Neuronal stem cell (in vitro differentiated cells): ENCODE data around the gene USP53.
"Not testable (repeated sequence)": the region's sequence is repeated elsewhere in the genome, so short reads cannot be mapped to it uniquely, and the experiment has no call there.

ENCODE experiments used
- DNase-seq: peaks from one replicate; pipeline ENCODE4 v3.0.0-alpha.2; 2013; ENCODE audit warnings: low spot score
- H2AFZ ChIP-seq: one replicate; pipeline ENCODE4 v1.6.1; 2013; ENCODE audit warnings: mild to moderate bottlenecking, low read length, inconsistent platforms
- H2AK5ac ChIP-seq: 2 replicates; pipeline ENCODE4 v1.6.1; 2013; ENCODE audit warnings: low read depth, mild to moderate bottlenecking, inconsistent platforms, low read length, moderate library complexity, mixed read lengths
- H2BK120ac ChIP-seq: 2 replicates; pipeline ENCODE4 v1.6.1; 2013; ENCODE audit warnings: low read depth, mild to moderate bottlenecking, inconsistent platforms, low read length, moderate library complexity, mixed read lengths
- H2BK12ac ChIP-seq: one replicate; pipeline ENCODE4 v1.6.1; 2013; ENCODE audit warnings: low read length, inconsistent platforms
- H2BK15ac ChIP-seq: 2 replicates; pipeline ENCODE4 v1.6.1; 2013; ENCODE audit warnings: mild to moderate bottlenecking, low read length, inconsistent platforms, mixed read lengths
- H2BK5ac ChIP-seq: one replicate; pipeline ENCODE4 v1.6.1; 2013; ENCODE audit warnings: inconsistent platforms, mild to moderate bottlenecking, low read length, moderate library complexity
- H3K14ac ChIP-seq: one replicate; pipeline ENCODE4 v1.6.1; 2013; ENCODE audit warnings: low read length, inconsistent platforms
- H3K18ac ChIP-seq: 2 replicates; pipeline ENCODE4 v1.6.1; 2013; ENCODE audit warnings: low read length, inconsistent platforms
- H3K23ac ChIP-seq: 2 replicates; pipeline ENCODE4 v1.6.1; 2013; ENCODE audit warnings: low read depth, mild to moderate bottlenecking, mixed read lengths, low read length, inconsistent platforms; ENCODE audit not compliant: poor library complexity
- H3K27ac ChIP-seq: replicated peaks from 3 replicates; pipeline ENCODE4 v1.5.1; 2013; ENCODE audit warnings: low read length, inconsistent platforms
- H3K27me3 ChIP-seq, 3 experiments: 2 replicates each; pipeline ENCODE4 v1.6.1; 2013; ENCODE audit warnings: low read length in 3 of 3, mild to moderate bottlenecking in 2 of 3, inconsistent platforms in 1 of 3, low read depth in 1 of 3, mixed read lengths in 1 of 3, moderate library complexity in 1 of 3; ENCODE audit not compliant: control insufficient read depth in 3 of 3, insufficient read depth in 3 of 3
- H3K36me3 ChIP-seq, 2 donors: replicated peaks in 1 of 2; 2 replicates each; pipeline ENCODE4 v1.6.1; 2013; ENCODE audit warnings: low read length in 2 of 2; ENCODE audit not compliant: control insufficient read depth in 2 of 2, insufficient read depth in 2 of 2
- H3K4ac ChIP-seq: 2 replicates; pipeline ENCODE4 v1.6.1; 2013; ENCODE audit warnings: inconsistent platforms, mild to moderate bottlenecking, low read length, moderate library complexity
- H3K4me1 ChIP-seq, 2 donors: 1 replicate in 1 of 2; 2 replicates in 1 of 2; pipeline ENCODE4 v1.6.1; 2013; ENCODE audit warnings: low read length in 2 of 2, low read depth in 1 of 2; ENCODE audit not compliant: control insufficient read depth in 2 of 2, insufficient read depth in 1 of 2
- H3K4me2 ChIP-seq: one replicate; pipeline ENCODE4 v1.6.1; 2013; ENCODE audit warnings: mild to moderate bottlenecking, low read length, inconsistent platforms; ENCODE audit not compliant: insufficient read depth, poor library complexity, severe bottlenecking
- H3K4me3 ChIP-seq, 2 donors: 2 replicates each; pipeline ENCODE4 v1.5.1; 2013; ENCODE audit warnings: low read length in 2 of 2, mild to moderate bottlenecking in 2 of 2, inconsistent platforms in 1 of 2, moderate library complexity in 1 of 2
- H3K79me1 ChIP-seq: one replicate; pipeline ENCODE4 v1.6.1; 2013; ENCODE audit warnings: low read depth, mild to moderate bottlenecking, inconsistent platforms, low read length, moderate library complexity
- H3K9ac ChIP-seq: one replicate; pipeline ENCODE4 v1.6.1; 2013; ENCODE audit warnings: mild to moderate bottlenecking, low read depth, low read length, inconsistent platforms; ENCODE audit not compliant: poor library complexity
- H3K9me3 ChIP-seq, 2 donors: replicated peaks in 1 of 2; 2 replicates each; pipeline versions ENCODE3 to v1.6.1; 2013; ENCODE audit warnings: low read length in 2 of 2, mild to moderate bottlenecking in 2 of 2, inconsistent platforms in 1 of 2, low read depth in 1 of 2, mixed read lengths in 1 of 2, moderate library complexity in 1 of 2; ENCODE audit not compliant: control insufficient read depth in 2 of 2, insufficient read depth in 1 of 2
- H4K8ac ChIP-seq: one replicate; pipeline ENCODE4 v1.6.1; 2013; ENCODE audit warnings: low read depth, mild to moderate bottlenecking, inconsistent platforms, low read length, moderate library complexity
- H4K91ac ChIP-seq: one replicate; pipeline ENCODE4 v1.6.1; 2013; ENCODE audit warnings: low read length, low read depth, mild to moderate bottlenecking, inconsistent platforms; ENCODE audit not compliant: poor library complexity
- WGBS, 2 donors: extraction: QIAGEN DNeasy Blood & Tissue Kit; methylation state at CpG; one replicate each; pipeline ENCODE4 v1.1.7; 2013; ENCODE audit warnings: missing lambda C conversion rate in 2 of 2, mixed read lengths in 1 of 2; ENCODE audit not compliant: insufficient read length in 2 of 2, insufficient replicate concordance in 1 of 2; ENCODE audit errors: extremely low coverage in 2 of 2; 5-methylcytosine and 5-hydroxymethylcytosine counted together

Gene USP53

DNA sequence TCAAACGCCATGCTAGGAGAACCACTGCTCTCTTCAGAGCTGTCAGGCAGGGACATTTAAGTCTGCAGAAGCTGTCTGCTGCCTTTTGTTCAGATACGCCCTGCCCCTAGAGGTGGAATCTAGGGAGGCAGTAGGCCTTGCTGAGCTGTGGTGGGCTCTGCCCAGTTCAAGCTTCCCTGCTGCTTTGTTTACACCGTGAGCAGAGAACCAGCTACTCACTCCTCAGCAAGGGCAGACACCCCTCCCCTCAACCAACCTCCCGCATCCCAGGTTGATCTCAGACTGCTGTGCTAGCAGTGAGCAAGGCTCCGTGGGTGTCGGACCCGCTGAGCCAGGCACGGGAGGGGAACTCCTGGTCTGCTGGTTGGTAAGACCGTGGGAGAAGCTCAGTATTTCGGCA lies 42.7 kb downstream of the USP53 start:
- not testable (repeated sequence) for H3K4ac ChIP-seq, H3K4me3 ChIP-seq, H3K27me3 ChIP-seq, H3K36me3 ChIP-seq, H4K91ac ChIP-seq, H4K8ac ChIP-seq, H3K27ac ChIP-seq, H3K9me3 ChIP-seq, H2BK12ac ChIP-seq, DNase-seq, H3K18ac ChIP-seq, H3K9ac ChIP-seq, H3K4me2 ChIP-seq, H2BK120ac ChIP-seq, H3K14ac ChIP-seq, H3K4me1 ChIP-seq, H3K79me1 ChIP-seq, H2BK15ac ChIP-seq, H2AK5ac ChIP-seq, H3K23ac ChIP-seq, H2BK5ac ChIP-seq
- peak overlapping the region; percentile 49 for H2AFZ ChIP-seq
- WGBS, 2 donors, result no CpG with 5 or more reads among the region's 10 CpGs

GRCh38 chr4:119260528-119260927 lies 48.0 kb downstream of the USP53 start:
- Histone ChIP-seq H2BK120ac (no peak overlapping the region), H2BK12ac (no peak overlapping the region), H3K4me1 (peaks cover 0 to 2% of the 10 kb centered on the region in 2 donors), H3K4ac (no peak overlapping the region), H3K9me3 (no peaks in the 10 kb centered on the region), H2BK15ac (no peak overlapping the region), H3K9ac (no peak overlapping the region), H3K14ac (no peak overlapping the region), H4K91ac (no peak overlapping the region), H3K27me3 (no peaks in the 10 kb centered on the region), H3K23ac (no peak overlapping the region), H2AFZ (no peak overlapping the region), H3K36me3 (peaks cover 0 to 6% of the 10 kb centered on the region in 2 donors), H4K8ac (no peak overlapping the region), H3K4me2 (no peak overlapping the region), H3K18ac (no peak overlapping the region), H2BK5ac (no peak overlapping the region), H3K27ac (no peak overlapping the region), H2AK5ac (no peak overlapping the region), H3K4me3 (no peak overlapping the region), H3K79me1 (no peaks in the 10 kb centered on the region)
- 100% methylated on average over 1 of the region's 6 CpGs for WGBS, 2 donors
- DNase-seq, result no peak

- Histone ChIP-seq H3K36me3 (no peaks in the 10 kb centered on the region), H3K23ac (no peak overlapping the region), H3K9me3 (no peaks in the 10 kb centered on the region), H3K9ac (no peak overlapping the region), H3K4me1 (peaks cover 0 to 2% of the 10 kb centered on the region in 2 donors), H3K27me3 (no peaks in the 10 kb centered on the region), H3K4ac (no peak overlapping the region), H3K4me2 (no peak overlapping the region), H4K91ac (no peak overlapping the region), H3K14ac (no peak overlapping the region), H2AK5ac (no peak overlapping the region), H2BK120ac (no peak overlapping the region), H2BK15ac (no peak overlapping the region), H4K8ac (no peak overlapping the region), H2BK5ac (no peak overlapping the region), H3K27ac (no peak overlapping the region), H3K4me3 (no peak overlapping the region), H3K18ac (no peak overlapping the region), H3K79me1 (no peaks in the 10 kb centered on the region), H2AFZ (no peak overlapping the region), H2BK12ac (no peak overlapping the region)
- no peak for DNase-seq
- WGBS, 2 donors, result no CpG with 5 or more reads among the region's 1 CpG
These were observed 49.5 kb downstream of the USP53 start for GRCh38 chr4:119261986-119262385.

DNA sequence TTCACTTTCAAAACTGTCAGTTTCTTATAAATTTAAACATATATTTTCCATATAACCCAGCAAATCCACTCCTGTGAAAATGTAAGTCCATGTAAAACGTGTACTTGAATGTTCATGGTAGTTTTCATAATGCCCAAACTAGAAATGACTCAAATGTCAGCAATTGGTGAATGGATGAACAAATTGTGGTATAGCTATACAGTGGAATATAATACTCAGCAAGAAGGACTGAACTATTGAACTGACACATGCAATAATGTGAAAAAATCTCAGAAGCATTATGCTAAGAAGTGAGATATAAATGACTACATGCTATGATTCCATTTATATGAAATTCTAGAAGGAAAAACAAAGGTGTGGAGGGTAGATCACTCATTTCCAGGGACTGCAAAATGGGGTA lies 52.2 kb downstream of the USP53 start:
- Histone ChIP-seq H3K14ac (no peak overlapping the region), H3K18ac (no peak overlapping the region), H2BK120ac (no peak overlapping the region), H4K8ac (no peak overlapping the region), H2AFZ (no peak overlapping the region), H4K91ac (no peak overlapping the region), H2BK12ac (no peak overlapping the region), H3K36me3 (no peaks in the 10 kb centered on the region), H3K4me3 (no peak overlapping the region), H2BK5ac (no peak overlapping the region), H3K4ac (no peak overlapping the region), H3K79me1 (no peaks in the 10 kb centered on the region), H3K9ac (no peak overlapping the region), H3K27ac (no peak overlapping the region), H3K4me2 (no peak overlapping the region), H3K9me3 (no peaks in the 10 kb centered on the region), H3K23ac (no peak overlapping the region), H3K4me1 (peaks cover 0 to 2% of the 10 kb centered on the region in 2 donors), H2AK5ac (no peak overlapping the region), H2BK15ac (no peak overlapping the region), H3K27me3 (no peaks in the 10 kb centered on the region)
- no CpG with 5 or more reads among the region's 1 CpG for WGBS, 2 donors
- no peak for DNase-seq
